Jurkat, Clone E6-1 (cell line): ENCODE results near the gene ST3GAL6. TPM values are rescaled to one million over a fixed set of nuclear protein-coding genes. Genes with fewer than 3 reads are reported as not detected.

Source experiments
- DNase-seq: peaks from one replicate; pipeline ENCODE4 v3.0.0-alpha.2; 2011; ENCODE audit warnings: low read depth, low spot score
- H3K4me3 ChIP-seq: 2 replicates; pipeline ENCODE4 v1.5.1; 2011; ENCODE audit warnings: mild to moderate bottlenecking, low read length, control low read depth, moderate library complexity
- polyA plus RNA-seq: library from polyadenylated mRNA; unstranded; fragments of >200 nt; gene quantifications from one replicate; pipeline ENCODE4 v1.2.1, GENCODE V29; 2012; ENCODE audit warnings: missing spikeins; ENCODE audit not compliant: insufficient read length, insufficient read depth

Gene ST3GAL6, protein sequence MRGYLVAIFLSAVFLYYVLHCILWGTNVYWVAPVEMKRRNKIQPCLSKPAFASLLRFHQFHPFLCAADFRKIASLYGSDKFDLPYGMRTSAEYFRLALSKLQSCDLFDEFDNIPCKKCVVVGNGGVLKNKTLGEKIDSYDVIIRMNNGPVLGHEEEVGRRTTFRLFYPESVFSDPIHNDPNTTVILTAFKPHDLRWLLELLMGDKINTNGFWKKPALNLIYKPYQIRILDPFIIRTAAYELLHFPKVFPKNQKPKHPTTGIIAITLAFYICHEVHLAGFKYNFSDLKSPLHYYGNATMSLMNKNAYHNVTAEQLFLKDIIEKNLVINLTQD
- polyA plus RNA-seq = 1.2 TPM

DNA sequence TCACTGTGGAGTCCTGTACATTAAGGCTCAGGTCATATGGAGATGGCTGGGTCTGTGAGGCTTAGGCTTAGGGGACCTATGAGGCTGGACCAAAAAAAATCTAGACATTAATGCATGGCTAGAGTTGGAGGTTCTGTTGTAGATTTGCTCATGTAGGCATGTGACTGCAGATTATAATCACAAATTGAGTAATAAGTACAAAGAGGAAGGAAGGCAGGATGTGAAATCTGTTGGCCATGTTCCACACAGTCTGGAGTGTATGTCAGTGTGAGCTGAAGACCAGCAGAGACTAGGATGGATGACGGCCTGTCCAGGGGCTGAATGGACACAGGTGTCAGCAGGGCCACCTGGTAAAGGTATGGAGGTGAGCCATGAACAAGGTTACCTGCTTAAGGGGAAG is at the start of gene ST3GAL6:
ST3GAL6 (plus strand) TSS at position 265 of the 400 bp plus-strand sequence. CDS start 5,101 bp downstream, outside the sequence.
- H3K4me3 ChIP-seq = no peak within 1 kb of the TSS

DNA sequence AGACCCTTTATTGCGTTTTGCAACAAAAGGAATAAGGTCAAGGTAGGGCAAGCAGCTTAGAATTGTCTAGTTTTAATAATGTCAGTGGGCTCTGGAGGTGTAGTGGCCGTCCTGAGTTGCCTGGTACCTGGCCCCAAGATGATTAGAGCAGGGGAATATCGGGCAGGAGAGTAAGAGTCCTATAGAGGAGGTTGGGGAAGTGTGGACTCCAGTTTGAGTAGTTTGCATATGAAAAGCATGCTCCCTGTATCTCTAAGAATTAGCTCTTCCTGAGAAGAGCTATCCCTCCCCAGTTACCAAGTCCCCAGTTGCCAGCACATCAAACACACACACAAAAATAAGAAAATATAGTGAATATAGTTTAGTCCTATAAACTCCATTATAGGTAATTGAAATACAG is 49.2 kb upstream of the ST3GAL6 start:
- DNase-seq = no peak
- H3K4me3 ChIP-seq = no peak overlapping the region

More for the DNA sequence above, at the start of gene ST3GAL6:
- no peak for DNase-seq

DNA sequence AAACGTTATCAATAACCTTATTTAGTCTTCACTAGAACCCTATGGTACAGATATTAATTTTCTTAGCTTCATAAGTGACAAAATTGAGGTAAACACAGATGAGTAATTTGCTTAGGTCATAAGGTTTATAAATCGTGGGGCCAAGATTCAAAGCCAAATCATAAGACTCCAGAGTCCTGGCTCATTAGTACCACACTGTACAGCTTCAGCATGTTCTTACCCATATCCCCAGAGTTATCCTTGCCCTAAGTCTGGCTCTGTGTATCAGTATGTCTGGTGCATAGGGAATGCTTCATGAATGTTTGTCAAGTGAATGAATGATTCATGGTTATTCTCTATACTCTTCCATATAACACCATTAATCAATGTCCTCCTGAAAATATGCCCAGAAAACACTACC is 45.6 kb upstream of the ST3GAL6 start:
- DNase-seq = no peak
- H3K4me3 ChIP-seq = no peak overlapping the region

DNA sequence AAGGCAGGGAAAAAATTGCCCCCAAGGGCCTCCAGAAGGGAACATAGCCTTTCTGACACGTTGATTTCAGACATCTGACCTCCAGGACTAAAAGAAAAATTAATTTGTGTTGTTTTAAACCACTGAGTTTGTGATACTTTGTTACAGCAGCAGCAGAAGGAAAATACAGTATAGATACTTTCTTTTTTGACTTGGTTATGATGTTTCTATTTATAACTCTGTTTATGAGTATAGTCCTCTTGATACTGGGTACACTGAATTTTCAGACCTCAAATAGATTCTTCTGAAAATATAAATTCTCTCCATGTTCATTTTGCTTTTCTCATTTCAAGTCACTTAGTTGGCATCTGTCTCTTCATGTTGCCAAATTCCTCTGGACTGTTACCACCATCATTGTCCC is 44.4 kb upstream of the ST3GAL6 start:
- H3K4me3 ChIP-seq = no peak overlapping the region
- DNase-seq = no peak

DNA sequence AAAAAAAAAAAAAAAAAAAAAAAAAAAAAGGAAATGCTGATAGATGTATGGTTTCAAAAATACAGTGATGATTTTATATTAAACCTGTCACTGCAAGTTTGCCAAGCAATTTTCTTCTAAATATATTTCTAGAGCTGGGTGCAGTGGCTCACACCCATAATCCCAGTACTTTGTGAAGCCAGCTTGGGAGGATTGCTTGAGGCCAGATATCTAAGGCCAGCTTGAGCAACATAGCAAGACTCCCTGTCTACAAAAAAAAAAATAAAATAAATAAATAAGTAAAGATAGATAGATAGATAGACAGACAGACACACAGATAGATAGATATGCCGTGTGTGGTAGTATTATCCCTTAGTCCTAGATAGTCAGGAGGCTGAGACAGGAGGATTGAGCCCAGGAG is 41.4 kb upstream of the ST3GAL6 start:
- no peak for DNase-seq
- H3K4me3 ChIP-seq = no peak overlapping the region

DNA sequence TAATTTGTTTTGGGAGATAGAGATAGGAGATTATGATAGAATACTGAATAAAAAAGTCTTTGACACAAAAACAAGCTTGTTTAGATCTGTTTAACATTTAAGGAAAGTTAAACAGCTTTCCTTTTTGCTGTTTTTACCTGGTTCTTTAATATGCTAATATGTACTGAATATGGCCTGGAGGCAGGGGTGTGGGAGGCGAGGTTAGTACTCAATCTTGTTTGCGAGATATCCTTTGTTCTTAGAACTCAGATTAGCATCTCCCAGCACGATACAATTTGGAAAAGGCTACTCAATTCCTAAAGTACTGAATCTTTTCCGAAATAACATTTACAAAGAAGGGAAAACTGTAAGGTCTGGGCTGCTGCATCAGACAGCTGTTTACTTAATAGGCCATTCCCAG is 40.8 kb upstream of the ST3GAL6 start:
- no peak for DNase-seq
- H3K4me3 ChIP-seq = no peak overlapping the region

DNA sequence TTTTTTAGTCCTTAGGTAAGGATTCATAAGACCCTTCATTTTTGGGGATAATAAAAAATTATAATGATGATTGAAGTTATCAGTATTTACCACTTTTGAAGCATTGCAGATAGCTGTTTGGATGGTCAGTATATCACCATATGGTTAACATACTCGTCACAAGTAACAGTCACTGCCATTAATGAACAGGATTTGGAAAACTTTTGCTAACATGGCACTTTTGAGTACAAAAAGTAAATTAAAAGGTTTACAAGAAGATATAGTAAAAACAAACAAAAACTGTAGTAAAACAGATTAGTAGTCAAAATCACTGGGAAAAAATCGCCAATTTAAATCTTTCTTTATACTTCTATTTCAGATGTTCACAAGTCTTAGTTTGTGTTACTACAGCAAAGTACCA is 37.8 kb upstream of the ST3GAL6 start:
- DNase-seq = no peak
- H3K4me3 ChIP-seq = no peak overlapping the region

DNA sequence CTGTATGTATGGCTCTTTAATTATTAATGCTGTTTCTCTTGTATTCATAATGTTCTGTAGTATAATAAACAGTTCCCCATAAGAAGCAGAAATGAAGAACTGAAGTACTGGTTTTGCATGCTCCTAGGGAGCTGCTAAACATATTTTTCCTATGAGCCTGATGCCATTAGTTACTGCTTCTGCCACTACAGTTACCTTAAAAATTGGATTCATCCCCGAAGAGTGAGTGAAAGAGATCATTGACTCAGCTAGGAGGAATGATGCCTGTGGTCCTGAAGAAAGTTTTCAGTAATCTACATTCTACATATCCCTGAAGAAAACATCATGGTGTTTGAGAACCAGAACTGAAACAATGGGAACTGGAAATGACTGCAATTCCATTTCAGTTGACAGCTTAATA is 37.1 kb upstream of the ST3GAL6 start:
- H3K4me3 ChIP-seq = no peak overlapping the region
- DNase-seq = no peak

DNA sequence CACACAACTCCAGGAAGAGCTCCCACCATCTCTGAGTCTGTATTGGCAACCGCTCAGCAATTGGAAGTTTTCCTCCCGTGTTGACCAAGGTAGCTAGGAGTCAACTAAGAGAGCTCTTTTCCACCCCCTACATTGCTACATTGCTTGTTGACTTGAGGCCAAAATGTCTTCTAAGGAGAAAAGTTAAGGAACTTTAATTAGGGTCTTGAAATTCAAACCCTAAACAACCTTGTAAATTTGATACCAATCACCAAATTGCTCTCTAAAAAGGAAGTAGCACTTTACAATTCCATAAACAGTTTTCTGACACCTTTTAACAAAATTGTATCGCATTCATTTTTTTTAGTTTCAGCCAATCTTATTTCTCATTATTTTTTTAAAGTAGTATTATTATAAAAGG is 35.5 kb upstream of the ST3GAL6 start:
- no peak for DNase-seq
- H3K4me3 ChIP-seq = no peak overlapping the region

DNA sequence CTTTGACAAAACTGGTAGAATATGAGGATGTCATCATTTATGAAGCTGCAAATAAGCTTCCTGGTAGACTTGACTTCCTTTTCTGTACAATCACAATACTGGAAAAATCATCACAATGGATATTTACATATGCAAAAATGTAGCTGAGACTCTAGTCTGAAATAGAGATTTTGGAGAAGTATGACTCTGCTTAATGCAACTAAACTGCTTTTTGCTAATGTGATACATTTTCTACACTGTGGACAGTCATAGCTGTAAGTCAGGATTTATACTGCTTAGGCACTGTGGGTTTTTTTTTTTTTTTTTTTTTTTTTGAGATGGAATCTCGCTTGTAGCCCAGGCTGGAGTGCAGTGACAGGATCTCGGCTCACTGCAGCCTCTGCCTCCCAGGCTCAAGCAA is 34.5 kb upstream of the ST3GAL6 start:
- DNase-seq = no peak
- H3K4me3 ChIP-seq = no peak overlapping the region

DNA sequence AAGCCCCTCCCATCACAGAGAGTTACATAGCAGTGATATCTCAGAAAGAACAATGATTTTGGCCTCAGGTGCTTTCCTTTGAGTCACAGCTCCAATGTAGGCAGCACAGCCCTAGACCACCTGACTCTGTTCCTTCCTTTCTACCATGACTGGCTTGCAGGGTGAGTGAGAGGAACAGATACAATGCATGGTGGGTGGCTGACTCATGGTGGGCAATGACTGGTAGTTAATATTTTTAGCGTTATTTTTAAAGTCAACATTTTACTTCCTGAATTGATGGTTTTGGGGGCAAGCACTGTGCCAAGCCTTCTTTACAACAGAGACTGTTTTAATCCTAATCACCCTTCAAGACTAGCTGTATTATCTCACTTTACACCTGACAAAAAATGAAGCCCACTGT is 32.8 kb upstream of the ST3GAL6 start:
- DNase-seq = no peak
- H3K4me3 ChIP-seq = no peak overlapping the region

DNA sequence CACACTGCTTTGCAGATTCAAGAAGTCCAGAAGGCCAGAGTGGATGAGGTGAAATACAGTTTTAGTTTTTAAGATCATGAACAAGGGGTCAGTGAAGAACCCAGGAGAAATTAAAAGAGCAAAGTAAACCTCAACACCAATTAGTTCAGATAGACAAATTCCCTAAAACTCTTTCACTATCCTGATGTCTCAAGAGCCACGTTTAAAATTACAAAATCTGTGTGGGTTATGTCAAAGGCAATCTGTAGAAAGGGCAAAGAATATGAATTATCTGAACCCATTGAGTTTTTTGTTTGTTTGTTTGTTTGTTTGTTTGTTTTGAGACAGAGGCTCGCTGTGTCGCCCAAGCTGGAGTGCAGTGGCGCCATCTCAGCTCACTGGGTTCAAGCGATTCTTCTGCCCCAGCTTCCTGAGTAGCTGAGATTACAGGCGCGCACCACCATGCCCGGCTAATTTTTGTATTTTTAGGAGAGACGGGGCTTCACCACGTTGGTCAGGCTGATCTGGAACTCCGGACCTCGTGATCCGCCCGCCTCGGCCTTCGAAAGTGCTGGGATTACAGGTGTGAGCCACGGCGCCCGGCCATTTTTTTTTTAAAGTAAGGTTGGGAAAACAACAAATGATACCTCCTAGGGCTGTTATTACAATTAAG is 32.1 kb upstream of the ST3GAL6 start:
- no peak for DNase-seq
- no peak overlapping the region for H3K4me3 ChIP-seq

DNA sequence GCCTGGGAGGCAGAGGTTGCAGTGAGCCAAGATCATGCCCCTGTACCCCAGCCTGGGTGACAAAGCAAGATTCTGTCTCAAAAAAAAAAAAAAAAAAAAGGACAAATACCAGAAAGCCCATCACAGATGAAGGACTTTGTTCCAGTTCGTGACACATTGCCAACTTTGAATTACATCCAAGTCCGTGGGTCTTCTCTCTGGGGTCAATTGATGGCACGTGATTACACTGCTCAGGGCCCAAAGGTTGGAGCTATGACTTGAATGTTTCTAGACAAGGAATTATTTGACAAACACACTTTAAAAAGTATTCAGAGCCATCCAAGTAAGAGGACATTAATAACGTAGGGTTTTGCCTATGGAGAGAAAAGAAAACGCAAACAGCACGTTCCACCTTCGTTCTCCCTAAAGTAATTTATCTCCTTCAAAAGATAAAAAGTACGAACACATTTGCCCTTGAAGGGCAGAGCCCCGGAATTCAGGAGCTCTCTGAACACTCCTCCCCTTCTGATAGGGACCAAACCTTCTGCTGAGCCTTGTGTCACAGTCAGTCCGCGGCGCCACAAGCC is 31.3 kb upstream of the ST3GAL6 start:
- DNase-seq = peak; percentile 41

DNA sequence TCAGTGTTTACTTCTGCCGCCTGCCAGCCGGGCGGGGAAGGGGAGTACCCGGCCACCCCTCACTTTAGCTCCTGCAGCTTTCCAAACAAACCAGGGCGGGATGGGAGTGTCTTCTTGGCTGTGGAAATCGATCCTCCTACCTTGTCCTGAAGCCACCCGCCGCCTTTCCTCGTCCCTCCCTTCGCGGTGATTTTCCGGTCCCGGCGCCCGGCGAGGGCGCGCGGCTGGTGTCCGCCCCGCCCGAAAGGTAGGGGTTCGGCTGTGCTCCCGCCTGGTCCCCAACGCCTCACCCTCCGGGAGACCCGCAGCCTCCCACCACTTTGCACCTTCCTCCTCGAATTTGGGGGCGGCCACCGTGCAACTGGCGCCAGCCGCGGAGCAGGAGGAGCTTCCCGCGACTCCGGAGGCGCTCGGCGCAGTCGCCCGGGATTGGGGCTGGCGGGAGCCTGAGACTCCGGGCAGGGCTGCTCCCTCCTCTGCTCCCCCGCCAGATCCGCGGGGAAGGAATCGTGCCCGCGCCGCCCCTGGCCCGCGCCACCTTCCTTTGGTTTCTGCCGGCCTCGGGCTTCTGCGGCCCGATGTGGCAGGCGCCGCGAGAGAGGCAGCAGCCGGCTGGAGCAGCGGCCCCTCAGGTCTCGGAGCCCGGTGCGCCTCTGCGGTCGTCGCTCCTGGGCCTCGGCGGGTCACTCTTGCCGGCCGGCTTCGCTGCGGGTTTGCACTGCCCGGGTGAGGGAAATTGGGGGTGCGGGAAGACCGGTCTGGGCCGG is 30.7 kb upstream of the ST3GAL6 start:
- DNase-seq = no peak
- H3K4me3 ChIP-seq = peak overlapping the region; percentile 58

More for the DNA sequence above, 31.3 kb upstream of the ST3GAL6 start:
- H3K4me3 ChIP-seq = peak overlapping the region; percentile 58

DNA sequence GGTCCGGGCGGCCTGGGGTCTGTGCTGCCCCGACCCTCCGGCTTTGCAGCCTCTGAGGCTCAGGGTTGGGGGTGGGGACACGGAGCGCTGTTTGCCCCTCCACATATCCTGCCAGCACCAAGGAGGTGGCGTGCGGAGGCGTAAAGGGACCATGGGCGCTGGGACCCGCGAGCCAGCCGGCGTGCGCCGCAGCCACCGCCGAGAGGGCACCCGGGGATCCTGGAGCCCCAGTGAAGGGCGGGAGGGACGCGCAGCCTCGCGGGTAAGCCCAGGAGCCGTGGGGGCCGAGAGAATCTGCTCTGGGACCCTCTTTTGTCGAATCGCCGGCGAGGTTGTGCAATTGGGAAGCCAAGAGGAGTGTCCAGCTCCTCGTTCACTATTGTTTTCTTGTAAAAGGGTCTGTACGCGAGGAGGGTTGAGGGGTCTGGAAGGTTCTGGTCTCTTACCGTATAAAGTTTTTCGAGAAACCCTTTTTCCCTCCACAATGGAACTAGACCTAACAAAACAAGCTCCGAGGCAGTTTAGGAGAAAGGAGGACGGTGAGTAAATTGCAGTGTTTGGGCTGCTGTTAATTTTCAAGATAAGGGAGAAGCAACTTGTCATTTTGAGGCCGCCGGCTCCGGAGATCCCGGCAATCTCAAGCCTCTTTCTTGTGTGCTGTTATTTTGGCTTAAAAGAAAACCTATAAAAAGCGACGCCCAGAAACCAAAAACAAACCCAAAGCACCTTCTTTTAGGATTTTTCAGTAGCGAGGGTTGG is 29.9 kb upstream of the ST3GAL6 start:
- peak overlapping the region; percentile 58 for H3K4me3 ChIP-seq
- DNase-seq = no peak

DNA sequence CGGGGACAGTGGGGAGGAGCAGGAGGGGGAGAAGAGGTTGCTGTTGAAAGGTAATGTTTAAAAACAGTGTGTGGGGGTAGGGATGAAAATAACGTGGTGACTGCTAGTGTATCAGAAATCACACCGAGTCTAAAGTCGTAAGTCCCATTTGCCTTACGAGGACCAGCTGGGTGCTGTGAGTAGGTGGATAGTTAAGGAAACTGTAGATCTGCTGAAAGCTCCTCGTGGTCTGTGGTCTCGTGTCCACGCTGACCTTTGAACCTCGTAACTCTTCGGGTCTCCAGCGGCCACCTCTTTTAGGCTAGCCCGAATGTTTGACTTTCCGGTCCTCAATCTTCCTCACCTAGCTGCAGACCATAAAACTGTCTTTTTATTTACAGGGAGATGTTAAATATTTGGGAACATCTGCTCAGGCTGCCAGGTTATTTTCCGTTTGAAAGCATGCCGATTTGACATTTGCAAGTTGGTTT is 29.3 kb upstream of the ST3GAL6 start:
- H3K4me3 ChIP-seq = peak overlapping the region; percentile 58
- DNase-seq = no peak

DNA sequence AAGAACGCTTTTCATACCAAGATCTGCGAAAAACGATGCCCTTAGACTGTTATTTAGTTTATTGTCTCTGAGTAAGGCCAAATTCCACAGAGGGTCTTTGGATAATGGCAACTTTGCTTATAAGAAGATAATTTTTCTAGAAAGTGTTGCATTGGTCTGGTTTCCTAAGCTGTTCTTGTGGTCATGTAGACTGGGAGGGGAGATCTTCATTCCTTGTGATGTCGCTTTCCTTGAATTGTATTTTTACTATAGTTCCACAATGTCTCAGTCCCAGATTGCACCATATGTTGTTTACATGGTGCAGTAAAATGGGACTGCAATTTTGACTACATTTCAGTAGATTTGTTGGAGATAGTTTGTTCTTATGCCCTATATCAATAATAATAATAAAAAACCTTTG is 28.8 kb upstream of the ST3GAL6 start:
- DNase-seq = no peak
- H3K4me3 ChIP-seq = no peak overlapping the region

DNA sequence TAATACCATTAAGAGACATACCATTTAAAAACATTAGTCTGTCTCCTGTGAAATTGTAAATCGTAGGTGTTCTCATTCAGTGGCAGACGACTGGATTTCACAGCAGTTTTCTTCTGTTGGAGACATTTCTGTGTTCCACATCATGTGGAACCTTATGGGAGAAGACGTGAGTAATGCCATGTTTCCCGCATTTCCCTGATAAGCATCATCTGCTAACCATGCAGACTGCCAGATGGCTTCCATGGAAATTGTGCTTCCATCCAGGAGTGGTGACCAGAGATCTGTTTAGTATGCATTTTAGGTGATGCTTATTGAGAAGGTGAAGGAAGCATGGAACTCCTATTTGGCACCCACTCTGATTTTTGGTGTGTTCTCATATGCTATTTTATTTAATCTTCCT is 28.4 kb upstream of the ST3GAL6 start:
- H3K4me3 ChIP-seq = no peak overlapping the region
- DNase-seq = no peak

DNA sequence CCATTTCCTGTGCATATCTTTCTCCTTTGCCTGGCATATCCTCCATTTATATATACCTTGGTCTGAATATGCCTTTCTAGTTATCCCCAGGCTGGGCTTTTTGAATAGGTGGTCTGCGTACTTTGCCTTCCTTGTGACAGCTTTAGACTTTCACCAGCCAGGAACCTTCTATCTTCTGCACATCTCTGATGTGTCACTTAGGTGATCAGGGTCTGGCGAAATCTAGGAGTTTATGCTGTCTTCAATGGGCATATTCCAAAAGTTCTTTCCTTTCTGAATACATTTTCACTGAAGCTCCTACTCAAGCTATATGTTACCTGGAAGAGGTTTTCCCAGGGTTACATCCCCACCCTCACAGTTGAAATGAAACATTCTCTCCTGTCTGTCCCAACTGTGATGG is 27.8 kb upstream of the ST3GAL6 start:
- no peak overlapping the region for H3K4me3 ChIP-seq
- DNase-seq = no peak
